M059J (cell line): Measurements from ENCODE around the gene NHSL1. TPM values are rescaled to one million over a fixed set of nuclear protein-coding genes. Genes with fewer than 3 reads are reported as not detected.

ENCODE experiments used
- DNase-seq: peaks from one replicate; pipeline ENCODE4 v3.0.0-alpha.2; 2012; ENCODE audit warnings: low read depth
- total RNA-seq: library from RNA; depleted of rRNA; stranded (reverse); fragments of >200 nt; shearing (Covaris generic); gene quantifications from 2 replicates; pipeline ENCODE4 v1.2.3, GENCODE V29; 2014; rRNA removed

The NHSL1 gene
- 6.2 and 10.1 TPM in 2 replicates for total RNA-seq

DNA sequence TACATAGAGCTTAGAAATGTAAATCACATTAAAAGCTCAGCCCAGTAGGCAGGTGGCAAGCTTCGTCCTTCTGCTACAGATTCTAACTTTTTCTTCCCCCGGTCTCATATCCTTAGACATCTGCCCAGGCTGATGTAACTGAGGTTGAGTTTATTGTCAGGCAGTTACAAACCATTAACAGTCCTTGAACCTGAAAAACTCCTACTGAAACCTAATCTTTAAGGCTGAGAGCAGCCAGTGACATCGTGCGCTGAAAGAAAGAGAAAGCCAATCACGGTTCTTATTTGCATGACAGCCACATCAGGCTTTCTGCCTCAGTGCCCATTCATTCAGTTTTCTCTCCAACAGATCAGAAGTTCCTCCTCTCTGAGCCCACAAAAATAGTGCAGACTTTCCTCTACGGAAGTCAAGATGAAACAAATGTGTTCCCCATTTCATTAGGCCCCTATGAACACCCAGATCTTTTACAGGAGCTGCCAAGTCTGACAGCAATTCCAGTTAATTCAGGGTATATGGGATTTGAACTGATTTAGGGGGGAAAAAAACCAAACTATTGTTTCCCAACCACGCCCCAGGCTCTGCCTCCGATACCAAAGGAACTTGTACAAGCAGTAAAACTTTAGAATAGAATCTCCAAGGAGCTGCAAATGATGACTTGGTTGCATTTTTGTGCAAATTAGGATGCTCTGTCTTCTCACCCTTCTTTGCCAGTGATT is at the start of gene NHSL1:
NHSL1 (minus strand) TSS at position 192 of the 716 bp plus-strand sequence. CDS start 204 bp downstream, outside the sequence.
- DNase-seq, result peak; percentile 70

DNA sequence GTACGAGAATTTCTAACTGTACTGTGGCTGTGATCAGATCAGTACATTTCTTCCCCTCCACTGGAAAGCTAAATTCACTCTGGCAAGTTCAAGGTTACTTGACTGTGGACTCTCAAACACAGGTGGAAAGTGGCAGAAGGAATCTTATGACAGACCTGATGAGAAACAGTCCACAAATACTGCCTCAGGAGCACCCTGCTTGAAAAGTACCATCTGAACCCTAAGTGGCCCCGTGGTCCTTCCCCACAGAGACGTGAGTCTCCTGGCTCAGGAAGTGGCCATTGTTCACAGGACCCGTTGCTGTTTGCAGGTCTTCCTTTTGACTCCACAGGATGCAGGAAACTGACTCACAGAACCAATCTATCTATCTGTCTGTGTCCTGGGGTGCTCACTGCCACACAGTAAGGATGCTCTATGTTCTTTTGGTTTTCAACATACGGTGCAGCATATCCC is 47.5 kb upstream of the NHSL1 start:
- DNase-seq, result peak; percentile 73

DNA sequence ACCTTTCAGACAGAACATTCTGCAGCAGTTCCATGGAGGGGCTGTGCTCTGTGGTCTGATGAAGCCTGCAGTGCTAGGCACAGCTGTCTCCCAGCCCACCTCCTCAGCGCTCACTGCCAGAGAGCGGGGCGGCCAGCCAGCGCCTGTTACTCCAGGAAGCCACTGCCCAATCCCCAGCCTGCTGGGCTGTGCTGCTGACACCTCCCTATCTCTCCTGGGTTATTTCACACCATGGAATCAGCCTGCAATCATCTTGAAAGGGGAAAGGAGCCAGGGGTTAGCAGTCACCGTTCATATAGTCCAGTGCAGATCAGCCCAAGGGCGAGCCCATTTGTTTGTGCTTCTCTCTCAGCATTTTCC is 46.3 kb upstream of the NHSL1 start:
- no peak for DNase-seq

- DNase-seq, result no peak
These were observed 45.2 kb upstream of the NHSL1 start for GRCh38 chr6:138544501-138544900.

DNA sequence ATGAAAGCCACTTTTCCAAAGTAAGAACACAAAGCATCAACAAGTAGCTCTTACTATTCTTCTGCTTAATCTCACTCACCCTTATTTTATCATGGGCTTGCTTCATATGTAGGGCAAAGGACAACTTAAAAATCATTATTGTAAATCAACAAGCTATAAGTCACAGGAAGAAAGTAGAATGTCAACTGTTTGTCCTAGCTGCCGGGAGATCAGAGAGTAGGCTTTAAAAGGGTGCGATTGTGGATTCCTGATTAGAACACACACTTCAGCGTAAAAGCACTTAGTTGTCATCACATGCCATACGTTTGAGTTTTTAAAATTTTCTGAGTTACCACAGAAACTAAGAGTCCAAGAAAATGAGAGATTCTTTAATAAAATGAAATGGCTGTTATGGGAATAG is 44.4 kb upstream of the NHSL1 start:
- no peak for DNase-seq

DNA sequence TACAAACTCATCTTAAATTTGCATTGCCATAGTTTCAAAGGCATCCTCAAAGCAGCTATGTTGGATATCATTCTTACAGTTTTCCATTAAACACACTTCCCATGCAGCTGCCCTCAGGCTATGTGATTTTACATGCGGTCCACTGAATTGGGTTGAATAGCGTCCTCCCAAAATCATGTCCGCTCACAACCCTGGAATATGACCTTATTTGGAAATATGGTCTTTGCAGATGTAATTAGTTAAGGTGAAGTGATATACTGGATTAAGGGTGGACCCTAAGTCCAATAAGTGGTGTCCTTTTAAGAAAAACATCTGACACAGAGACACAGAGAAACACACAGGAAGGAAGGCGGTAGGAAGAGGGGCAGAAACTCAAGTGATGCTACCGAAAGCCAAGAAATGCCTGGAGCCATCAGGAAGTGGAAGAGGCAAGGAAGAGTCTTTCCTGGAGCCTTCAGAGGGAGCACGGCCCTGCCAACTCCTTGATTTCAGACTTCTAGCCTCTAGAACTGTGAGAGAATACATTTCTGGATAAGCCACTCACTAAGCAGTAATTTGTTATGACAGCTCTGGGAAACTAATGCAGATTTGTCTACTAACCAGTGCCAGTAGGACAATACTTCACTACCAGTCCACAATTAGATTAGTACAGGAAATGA is 42.7 kb upstream of the NHSL1 start:
- DNase-seq, result peak; percentile 66

DNA sequence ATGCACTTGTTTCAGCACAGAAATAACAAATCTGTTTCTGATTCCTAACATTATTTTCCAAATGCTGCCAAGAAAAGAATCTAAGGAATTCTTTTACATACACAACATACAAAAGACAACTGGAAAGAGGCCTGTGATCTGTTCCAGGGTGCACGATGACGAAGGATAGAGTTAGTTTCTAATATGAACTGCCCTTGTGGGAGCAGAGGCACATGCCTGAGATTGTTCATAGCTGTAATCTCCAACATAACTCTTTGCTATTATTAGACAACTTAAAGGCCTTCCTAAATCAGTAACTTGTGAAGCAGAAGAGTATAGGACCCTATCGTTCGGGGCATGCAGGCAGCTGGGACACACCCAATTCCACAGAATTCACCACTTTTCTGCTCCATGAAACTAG is 41.2 kb upstream of the NHSL1 start:
- DNase-seq, result no peak

DNA sequence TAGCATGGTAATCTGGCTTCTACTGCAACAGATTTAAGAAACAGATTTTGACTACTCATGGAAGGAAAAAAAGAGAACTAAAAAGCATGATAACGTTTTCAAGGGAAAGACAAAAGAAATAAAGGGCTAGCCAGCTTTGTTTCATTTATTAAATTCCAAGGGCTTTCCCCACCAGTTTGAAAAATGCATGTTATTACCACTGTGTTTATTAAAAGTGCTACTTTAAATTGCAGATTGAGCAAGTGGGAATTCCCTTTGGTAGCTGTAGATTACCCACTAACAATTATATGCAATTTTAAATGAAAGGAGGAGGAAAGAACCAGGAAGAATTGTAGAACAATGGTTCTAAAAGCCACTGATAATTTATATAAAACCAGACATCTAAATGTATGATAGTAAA is 40.6 kb upstream of the NHSL1 start:
- no peak for DNase-seq

GRCh38 chr6:138538390-138539031 is 39.2 kb upstream of the NHSL1 start:
- peak; percentile 30 for DNase-seq

GRCh38 chr6:138537106-138537505 is 37.8 kb upstream of the NHSL1 start:
- no peak for DNase-seq

GRCh38 chr6:138535728-138536455 is 36.6 kb upstream of the NHSL1 start:
- no peak for DNase-seq

DNA sequence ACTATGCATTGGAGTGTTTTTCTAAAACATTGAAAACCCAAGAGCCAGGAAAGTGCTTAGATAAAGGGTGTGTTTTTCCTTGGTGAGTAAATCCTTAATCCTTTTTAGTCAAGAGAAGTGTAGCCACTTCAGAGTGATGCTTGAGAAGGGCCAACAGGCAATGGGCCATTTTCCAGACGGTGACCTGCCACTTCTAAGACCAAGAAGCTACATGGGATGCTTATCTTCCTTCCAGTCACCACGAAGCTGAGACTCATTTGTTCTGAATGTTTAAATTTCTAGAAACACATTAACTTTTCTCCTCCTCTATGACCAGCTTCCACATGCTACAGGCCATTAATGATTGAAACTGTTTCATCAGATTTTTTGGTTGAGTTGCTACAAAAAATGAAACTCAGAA is 34.4 kb upstream of the NHSL1 start:
- DNase-seq, result no peak

DNA sequence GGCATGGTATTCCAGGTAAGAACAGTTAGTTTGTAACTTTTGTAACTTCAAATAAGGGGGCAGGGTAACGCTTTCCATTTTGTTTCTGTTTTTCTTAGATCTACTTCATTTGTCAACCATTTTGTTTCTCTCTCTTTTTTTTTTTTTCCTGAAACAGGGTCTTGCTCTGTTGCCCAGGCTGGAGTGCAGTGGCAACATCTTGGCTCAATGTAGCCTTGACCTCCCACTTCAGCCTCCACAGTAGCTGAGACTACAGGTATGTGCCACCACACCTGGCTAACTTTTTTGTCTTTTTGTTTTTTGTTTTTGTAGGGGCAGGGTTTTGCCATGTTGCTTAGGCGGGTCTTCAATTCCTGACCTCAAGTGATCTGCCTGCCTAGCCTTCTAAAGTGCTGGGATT is 32.1 kb upstream of the NHSL1 start:
- no peak for DNase-seq

DNA sequence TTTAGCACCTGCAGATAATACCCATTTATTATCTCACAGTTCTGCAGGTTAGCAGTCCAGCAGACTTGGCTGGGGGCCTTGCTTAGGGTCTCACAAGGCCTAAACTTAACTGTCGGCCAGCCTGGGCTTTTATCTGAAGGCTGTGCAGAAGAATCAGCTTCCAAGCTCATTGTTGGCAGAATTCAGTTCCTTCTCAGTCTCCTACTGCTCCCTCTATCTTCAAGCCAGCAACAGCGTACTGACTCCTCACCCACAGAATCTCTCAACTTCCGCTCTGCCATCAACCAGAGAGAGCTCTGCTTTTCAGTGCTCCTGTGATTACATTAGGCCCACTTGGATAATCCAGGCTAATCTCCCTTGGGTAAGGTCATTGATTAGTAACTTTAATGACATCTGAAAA is 30.2 kb upstream of the NHSL1 start:
- DNase-seq, result no peak

DNA sequence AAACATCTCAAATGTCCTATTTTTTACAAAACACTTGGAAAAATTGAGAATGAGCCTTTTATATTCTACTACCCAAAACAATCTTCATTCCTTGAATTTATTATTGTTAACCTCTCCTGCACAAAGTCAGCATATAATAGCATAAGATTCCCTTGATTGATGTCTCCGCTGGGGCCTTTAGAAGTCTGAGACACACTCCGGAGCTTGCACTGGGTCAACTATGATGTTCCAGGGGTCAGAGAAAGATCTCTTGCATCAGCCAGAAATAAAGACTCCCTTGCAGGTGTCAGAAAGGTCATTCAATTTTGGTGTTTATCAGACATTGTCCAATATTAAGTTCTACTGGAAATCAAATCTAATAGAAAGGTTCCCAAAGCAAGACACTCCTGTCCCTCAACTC is 29.7 kb upstream of the NHSL1 start:
- no peak for DNase-seq

- no peak for DNase-seq
These were observed 28.8 kb upstream of the NHSL1 start for GRCh38 chr6:138528137-138528536.

DNA sequence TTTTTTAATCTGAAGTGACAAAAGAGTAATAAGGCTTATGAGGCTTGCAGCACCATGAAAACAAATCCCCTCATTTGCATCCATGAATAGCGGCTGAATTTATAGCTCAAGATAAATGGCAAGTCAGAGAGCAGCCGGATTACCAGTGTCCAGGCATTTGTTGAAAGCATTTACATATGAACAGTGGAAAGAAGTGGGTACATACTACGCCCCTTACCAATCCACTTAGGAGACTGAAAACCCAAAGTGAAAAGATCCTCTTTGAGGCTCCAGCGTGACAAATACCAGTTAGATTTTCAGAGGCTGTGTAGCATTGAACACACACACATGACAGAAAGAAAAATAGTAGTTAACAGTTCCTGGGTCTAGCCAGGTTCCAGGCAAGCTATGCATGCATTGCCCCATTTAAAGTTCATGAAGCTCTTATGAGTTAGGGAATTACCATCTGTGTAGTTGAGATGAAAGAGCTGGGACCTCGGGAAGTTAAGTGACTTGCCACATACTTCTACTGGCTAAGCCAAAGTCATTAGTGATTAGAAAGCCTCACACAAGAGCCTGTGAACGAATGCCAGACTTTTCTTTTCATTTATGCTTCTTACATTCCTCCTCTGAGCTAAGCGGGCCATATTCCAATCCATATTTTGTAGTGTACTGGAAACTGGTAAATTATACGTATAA is 28.3 kb upstream of the NHSL1 start:
- DNase-seq, result no peak

- DNase-seq, result no peak
These were observed 27.5 kb upstream of the NHSL1 start for GRCh38 chr6:138526822-138527235.

DNA sequence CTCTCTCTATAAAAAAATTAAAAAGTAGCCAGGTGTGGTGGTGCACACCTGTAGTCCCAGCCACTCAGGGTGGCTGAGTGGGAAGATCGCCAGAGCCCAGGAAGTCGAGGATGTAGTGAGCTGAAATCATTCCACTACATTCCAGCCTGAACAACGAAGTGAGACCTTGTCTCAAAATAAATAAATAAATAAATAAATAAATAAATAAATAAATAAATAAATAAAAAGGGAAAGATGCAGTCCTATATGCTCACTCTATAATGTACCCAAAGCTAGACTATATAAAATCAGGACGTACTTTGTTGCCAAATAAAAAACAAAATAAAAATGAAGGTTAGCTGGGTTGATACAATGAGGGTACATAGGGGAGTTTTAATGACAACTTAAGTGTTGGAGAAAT is 26.1 kb upstream of the NHSL1 start:
- no peak for DNase-seq

DNA sequence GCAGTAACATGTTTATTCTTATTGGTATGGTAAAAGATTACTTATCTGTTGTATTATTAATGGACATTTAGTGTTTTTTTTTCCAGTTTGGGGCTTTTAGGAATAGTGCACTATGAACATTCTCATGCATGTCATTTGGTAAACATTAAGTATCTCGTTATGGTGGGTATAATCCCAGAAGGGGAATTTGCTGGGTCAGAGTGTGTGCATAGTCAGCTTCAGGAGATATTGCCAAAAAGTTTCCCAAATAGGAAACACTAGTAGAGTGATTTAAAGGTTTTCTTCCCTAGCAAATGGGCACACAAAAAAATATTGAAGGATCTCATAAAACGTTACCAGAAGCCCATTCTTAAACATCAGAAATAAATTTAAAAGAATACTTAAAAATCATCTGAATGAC is 25.2 kb upstream of the NHSL1 start:
- no peak for DNase-seq

DNA sequence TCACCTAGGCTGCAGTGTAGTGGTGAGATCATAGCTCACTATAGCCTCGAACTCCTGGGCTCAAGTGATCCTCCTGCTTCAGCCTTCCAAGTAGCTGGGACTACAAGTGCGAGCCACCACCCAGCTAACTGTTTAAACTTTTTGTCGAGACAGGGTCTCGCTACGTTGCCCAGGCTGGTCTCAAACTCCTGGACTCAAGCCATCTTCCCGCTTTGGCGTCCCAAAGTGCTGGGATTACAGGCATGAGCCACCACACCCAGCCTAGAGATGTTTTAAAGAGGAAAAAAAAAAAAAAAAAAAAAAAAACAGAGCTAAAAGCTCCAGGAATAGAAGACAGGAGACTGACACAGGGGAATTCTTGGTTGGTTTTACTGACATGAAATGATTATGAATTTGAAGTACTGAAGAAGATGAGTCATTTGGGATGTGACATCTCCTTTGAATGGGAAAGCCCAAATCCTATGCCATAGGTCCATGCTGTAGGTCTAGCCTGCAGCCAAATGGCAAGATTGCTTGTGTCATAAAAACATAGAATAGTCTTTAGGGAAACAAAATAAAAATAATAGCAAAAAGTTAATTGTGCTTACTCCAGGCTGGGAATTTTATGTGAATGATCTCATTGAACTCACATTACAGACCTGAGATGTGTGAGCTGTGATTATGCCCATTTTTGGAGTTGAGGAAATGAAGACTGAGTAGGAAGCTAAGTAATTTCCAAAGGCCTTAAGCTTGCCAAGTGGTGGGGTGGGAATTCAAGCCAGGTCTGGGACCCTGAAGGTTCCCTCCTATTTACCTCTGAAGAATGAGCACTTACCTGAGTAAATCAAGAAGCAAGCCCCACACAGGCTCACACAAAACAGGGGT is 24.3 kb upstream of the NHSL1 start:
- DNase-seq, result peak; percentile 52
